GM10847 (cell line): Measurements from ENCODE around the gene DST.

Experiments
- POLR2A ChIP-seq: IDR thresholded peaks from 2 replicates; pipeline ENCODE4 v1.6.1; 2011; ENCODE audit not compliant: insufficient read length; ENCODE audit errors: extremely low read depth

DST gene

DNA sequence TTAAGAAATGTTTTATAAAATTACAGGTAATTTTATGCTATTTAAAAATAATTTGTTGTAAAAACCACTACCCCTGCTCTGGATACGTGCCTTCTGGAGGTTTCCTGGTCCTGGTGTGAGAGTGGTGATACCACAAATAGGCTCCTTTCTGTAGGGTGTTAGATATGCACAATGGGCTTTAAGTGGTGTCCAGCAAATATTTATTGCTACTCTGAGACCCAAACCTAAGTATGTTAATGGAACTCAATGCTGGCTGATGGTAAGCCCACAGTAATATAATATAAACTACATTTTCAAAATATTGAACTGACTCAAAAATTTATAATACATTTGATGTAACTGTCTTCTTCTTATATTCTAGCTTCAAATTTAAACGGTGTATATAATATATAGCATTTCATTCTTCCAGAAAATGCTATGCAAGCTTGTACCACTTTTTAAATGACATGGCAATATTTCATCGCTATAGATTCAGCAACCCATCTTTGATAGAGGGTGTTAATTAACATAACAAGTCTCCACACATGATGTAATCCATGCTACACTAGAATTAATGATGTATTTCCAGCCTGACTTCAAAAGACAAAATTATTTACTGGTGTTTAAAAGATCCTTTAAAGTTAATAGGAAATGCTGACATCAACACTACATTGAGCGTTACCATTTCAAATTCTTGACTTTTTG, 161.9 kb downstream of the DST start:
- TF ChIP-seq POLR2A, result no peak

DNA sequence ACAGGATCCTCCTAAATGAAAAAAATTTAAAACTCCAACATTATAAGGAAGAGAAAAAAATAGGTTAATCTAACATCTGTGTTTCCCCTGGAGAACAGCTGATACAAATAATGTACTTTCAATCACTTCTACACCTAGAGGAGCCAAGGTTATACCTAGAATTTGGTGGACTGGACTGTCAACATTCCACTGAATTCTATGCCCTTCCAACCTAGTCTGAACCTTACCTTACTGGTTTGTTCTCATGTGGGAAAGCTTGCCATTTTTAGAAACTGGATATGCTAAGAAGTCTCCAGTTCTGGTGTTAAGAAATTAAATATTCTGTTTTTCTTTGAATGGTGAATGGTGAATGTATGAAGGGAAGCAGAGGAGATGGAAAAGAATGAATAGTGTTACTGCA, 162.4 kb downstream of the DST start:
- no peak for TF ChIP-seq POLR2A

DNA sequence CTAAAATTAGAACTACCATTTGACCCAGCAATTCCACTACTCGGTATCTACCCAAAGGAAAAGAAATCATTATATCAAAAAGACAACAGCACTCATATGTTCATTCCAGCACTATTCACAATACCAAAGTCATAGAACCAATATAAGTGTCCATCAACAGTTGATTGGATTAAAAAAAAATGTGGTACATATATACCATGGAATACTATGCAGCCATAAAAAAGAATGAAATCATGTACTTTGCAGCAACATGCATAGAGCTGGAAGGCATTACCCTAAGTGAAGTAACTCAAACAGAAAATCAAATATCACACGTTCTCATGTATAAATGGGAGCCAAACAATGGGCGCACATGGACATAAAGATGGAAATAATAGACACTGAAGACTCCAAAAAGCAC, 163.3 kb downstream of the DST start:
- no peak for TF ChIP-seq POLR2A

DNA sequence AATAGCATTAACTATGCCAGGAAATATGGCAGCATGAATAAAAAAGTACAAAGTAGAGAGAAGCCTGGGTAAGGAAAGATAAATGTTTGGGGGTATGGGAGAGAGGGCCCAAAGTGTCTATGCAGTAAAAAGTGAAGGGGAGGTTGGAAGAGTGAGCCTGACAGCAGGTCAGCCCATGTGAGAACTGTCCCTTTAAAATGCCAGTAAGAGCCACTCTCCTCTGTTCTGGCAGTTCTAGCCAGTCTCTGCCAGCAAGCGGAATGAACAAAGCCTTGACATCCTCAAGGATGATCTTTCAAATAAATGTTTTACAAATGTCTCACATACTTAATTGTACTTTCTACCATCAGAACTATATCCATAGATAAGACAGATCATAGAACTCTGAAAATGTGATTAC, 164.5 kb downstream of the DST start:
- no peak for TF ChIP-seq POLR2A

DNA sequence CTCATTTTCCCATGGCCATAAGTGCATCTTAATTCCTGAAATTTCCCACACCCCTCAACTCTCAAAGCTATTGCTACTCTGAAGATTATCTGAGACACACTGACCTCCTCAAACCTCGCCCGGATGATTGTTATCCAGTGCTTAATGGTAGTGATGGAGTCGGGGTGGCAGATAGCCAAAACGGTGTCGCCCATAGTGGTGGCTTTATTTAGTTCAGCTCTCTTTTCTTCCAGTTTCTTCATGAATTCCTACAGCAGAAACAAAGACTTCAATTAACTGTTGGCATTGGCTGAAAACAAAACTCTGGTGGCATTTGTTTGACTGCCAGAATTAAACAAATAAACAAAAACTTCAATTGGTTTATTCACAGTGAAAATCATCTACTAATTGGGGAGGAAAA, 165.4 kb downstream of the DST start:
- TF ChIP-seq POLR2A, result no peak

DNA sequence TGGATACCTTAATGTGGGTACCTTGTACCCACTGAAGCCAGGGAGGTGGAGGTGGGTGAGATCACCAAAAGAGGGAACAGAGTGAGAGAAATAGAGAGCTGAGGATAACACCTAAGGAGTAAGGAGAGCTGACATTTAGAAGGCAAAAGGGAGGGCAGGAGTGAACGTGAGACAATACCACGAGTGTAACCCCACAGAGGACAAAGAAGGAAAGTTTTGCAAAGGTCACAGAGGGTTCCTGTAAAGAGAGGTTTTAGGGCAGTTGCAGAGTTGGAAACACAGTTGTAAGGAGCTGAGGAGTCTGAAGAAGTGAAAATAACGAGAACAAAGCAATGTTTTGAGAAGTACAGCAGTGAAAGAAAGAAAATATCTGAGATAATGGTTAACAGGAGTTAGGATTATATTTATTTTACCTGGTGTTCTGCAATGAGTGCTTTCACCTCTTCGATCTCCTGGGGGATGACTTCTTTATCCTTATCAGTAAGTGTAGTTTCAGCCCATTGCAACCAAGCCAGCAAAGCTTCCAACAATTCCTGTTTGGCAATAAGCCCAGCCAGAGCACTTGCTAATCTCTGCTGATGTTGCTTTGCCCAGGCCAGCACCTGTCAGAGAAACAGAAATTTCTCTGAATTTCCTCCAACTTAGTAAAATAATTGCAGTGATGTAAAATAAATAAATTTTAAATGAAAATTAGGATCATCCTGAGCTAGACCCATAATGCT, 166.8 kb downstream of the DST start:
- no peak for TF ChIP-seq POLR2A

DNA sequence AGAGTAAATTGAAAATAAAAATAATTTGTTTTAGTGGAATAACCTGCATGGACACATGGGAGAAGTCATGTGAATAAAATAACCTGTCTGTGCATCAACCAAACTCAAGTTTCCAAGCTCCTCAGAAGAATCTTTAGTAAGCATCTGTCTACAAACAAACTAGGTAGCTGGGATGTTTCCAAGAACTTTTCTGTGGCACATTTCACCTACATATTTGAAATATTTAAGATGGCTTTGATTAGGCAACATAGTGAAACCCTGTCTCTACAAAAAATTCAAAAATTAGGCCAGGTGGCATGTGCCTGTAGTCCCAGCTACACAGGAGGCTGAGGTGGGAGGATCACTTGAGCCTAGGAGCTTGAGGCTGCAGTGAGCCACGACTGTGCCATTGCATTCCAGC, 168.2 kb downstream of the DST start:
- no peak for TF ChIP-seq POLR2A

DNA sequence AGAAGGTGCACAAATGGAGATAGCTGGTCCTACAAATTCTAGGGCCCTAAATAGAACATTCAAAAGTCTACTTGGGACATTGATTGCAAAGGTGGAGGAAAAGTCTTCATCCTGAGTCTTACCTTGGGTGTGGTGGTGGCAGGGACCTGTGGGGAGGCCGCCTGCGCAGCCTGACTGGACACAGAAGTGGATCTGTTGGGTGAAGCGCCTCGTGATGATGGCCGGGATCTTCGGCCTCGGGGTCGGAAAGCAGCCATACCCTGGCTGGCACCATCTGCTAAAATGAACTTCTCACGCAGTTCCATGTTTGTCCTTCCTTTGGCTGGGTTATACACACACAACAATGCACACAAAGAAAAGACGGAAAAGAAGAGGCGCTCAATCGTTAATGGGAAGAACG, 179.2 kb downstream of the DST start:
- no peak for TF ChIP-seq POLR2A

DNA sequence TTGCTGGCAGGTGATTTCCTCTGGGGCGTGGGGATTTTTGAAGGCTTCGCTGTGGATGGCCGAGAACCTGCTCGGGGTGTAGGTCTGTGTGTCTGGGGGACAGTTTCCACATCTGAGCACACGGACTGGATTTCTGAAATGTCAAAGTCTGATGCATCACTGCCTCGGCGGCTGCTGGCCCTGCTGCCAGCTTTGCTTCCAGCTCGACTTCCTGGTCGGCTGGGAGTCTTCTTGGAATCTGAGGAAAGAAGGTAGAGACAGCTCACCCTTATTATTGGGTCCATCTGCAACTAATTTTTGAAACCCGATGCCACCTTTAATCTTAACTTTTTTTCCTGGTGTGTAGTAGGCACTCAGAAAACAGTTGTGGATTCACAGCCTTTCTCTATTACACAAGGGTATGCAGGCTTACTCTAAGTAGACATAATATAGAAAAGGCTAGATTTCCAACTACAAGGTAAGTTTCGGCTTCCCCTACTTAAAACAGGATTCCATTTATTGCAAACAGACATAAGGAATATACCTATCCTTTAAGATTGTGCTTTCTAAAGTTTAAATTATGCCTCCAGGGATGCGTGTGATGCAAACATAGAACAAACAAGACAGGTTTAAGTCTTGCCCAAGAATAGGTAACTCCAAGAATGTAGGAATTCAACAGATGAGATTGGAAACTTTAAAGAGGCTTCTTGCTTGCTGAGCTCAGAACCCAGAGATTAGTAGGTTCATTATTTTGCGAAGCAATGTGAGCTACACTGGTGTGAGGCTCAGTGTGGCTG, 183.5 kb downstream of the DST start:
- TF ChIP-seq POLR2A, result no peak

DNA sequence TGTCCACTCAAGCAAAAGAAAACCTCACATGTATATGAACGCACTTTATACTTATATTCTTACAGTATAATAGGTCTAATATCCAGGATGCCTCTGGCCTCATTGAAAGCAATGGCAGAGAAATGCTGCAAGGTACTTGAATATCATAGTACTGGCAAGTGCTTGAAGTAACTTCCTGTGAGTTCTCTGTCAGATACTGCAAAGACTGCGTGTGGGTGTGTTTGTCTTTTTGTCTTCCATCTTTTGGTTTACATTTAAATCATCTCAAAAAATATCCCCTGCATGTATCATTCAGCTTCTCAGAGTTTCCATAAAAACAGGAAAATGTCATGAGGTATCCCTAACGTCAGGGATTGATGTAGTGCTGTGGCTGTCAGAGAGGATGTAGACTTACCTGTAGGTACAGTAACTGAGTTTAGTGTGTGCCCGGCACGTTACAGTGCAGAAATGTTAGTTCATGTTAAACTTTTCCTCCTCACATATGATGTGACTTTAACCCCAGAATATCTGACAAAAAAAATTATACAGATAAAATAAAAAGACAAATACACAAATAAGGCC, 184.3 kb downstream of the DST start:
- TF ChIP-seq POLR2A, result no peak

DNA sequence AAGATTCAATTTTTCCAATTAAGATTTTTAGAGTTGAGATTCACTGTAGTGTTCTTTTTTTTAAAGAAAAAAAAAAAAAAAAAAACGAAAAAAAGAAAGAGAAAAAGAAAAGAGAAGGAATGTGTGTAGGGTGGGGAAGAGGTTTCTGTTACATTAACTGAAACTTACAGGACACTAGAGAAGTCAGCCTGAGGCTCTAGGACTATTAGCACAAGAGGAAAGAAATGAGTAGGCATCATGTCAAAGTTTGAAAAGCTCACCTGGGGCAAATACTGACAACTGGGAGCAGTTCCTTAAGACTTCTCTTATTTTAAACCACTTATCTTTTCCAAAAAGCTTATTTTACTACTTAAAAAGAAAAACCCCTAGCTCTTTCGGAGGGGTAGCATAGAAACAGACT, 185.9 kb downstream of the DST start:
- TF ChIP-seq POLR2A, result no peak

DNA sequence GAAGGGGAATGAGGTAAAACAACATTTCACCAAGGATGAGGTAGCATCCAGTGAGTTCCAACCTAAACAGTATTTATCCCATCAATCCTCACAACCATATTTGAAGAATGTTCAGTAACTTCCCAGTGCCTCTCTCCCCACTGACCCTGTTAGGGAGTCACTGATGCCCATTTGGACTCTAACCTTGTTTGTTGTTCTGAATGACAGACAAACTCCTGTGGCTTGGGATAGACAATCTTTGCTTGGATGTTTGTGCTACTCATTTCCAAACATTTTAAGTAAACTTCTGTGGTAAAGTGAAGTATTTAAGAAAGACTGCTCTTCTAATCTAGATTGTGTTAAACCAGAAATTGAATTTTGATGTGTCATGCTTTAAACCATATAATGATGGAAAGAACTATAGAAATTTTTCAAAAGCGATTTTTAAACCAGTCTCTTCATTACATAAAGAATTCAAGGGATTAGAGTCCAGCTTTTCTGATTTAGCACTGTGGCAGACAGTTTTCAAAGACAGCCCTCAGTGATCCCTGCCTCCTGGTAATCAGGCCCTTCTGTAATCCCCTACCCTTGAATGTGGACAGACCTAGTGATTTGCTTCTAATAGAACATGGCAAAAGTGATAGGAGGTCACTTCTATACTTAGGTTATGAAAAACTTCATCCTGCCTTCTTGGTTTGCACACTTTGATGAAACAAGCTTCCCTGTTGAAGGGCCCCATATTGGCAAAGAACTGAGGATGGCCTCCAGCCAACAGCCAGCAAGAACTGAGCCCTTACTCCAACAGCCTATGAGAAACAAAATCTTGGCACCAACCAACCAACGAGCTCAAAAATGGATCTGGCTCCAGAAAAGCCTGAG, 191.6 kb downstream of the DST start:
- TF ChIP-seq POLR2A, result no peak

DNA sequence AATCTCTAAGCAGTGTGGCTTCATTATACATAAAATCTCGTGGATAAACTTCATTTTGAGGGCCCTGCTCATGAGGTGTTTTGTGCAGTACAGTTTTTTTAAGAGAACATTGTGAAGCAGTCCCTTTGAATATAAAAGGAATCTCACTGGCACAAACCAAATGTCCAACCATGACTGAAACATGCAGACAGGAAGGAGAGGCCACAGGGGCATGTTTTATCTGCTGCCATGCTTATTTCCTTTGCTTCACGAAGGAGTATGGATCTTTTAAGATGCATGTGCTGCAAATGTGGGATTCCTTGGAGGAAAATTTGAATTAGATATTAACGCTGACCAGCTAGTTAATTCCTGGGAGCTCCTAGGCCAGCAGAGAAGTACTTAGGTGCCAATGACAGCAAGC, 192.3 kb downstream of the DST start:
- no peak for TF ChIP-seq POLR2A

DNA sequence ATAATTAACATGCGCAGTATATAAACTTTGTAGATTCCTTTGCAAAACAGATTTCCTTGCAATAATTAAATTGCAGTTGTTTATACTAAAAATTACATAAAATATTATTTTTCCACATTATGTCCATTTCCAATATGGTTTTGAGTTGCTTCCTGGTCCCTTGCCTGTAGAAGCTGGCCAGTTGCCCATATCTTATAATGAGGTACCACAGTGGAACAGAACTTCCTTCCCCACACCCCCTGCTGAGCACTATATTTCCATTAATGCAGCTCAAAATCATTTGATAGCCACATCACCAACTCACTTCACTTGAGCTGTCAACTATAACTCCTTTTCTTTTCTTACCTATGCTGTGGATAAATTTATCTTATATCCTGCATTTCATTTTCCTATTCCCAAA, 194.6 kb downstream of the DST start:
- TF ChIP-seq POLR2A, result no peak

DNA sequence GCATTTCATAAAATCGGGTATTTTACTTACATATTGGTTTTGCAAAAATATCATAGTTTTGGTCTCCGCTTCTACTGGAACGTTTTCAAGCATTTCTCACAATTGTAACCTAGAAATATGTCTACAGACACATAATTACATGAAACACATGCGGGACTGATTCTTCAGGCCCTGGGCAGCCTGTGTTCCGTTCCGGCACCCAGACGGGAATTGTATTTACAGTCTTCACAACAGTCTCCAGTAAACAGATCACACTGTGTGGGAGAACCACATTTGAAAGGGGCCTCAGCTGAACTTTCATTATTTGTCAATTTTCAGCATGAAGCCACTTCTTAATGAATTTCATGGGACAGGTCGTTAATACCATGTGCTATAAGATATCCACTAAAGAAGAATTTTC, 196.9 kb downstream of the DST start:
- no peak for TF ChIP-seq POLR2A

DNA sequence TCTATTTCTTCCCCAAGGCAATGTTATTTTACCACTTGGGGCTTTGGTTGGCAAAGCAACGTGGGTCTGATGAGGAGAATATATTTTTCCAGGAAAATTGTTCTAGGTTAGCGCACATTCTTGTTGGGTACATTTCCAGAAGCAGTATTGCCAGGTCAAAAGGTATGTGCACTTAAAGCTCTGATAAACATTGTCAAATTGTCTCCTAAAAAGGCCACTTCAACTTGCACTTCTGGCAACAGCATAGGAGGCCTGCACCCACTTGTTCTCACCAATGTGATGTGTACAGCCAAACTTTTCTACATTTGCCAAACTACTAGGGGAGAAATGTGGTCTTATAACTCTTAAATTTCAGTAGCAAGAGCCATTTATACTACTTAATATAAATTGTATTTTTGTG, 197.8 kb downstream of the DST start:
- no peak for TF ChIP-seq POLR2A

DNA sequence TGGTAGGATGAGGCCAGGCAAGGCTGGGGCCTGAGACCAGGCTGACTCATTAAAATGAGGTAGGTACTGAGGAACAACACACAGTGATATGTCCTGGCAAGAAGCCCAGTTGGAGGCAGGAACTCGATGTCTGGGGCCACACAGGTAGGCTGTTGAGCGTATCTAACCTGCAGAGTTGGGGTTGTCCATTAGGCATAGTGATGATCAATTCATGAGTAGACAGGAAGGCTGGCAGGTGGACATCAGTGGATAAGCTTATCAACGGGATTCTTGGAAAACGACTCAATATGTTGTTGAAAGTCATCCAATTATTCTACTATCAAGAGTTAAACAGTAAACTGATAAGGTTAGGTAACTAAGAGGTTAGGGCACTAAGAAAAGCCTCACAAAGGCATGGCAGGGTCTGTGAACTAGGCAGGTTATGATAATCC, 202.1 kb downstream of the DST start:
- TF ChIP-seq POLR2A, result no peak
